Amniotic epithelial cell (primary cell): Measurements from ENCODE around the gene QPRT.
"Not testable (repeated sequence)": the region's sequence is repeated elsewhere in the genome, so short reads cannot be mapped to it uniquely, and the experiment has no call there.

Source experiments
- DNase-seq: peaks from one replicate; pipeline ENCODE4 v3.0.0-alpha.2; 2010; ENCODE audit warnings: low read depth

QPRT gene

GRCh38 chr16:29746518-29746917 is 67.5 kb downstream of the QPRT start:
- DNase-seq: not testable (repeated sequence)
